ENCODE measurements around the gene SLC29A4. TPM values are rescaled to one million over a fixed set of nuclear protein-coding genes. Genes with fewer than 3 reads are reported as not detected.

SLC29A4 gene
- total and polyA plus RNA-seq, 4 donors = 1.7 to 13.9 (median 3.9) TPM

DNA sequence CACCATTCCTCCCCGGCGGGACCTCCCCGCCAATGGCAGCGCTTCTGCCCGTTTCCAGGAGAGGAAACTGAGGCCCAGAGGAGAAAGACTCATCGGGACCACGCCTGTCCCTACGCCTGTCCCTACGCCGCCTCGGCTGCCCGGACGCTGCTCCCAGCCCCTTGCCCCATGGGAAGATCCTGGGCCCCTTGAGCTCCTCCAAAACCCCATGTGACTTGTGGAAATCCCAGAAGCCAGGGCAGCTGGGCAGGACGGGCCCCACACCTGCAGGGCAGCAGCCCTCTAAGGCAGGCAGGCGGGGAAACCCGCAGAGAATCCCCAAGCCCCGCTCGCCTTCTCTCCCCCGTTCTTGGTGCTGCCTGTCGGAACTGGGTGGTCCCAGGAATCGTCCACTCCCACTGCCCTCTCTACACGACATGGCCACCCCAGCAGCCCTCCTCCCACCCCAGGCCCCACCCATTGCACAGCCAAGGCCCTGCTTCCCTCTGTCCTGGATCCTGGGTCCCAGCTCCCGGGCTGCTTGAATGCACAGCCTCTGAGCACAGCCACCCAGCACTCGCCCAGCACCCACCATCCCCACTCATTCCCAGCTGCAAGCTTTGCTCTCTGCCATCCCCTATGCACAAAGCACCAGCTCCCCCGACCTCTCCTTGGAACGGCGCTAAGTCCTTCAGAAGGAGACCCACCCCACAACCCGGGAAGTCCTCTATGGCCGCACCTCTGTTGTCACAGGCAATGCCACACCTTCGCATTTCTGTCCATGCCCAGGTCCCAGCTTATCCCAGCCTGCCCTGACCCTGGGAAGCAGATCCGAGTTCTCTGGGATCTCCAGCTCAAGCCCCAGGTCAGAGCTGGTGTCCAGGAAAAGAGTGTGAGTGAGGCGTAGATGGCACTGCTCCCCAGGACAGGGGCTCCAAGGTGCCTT, 50.6 kb downstream of the SLC29A4 start:
- no peak for DNase-seq (ENCODE audit: low spot score)

GRCh38 chr7:5334671-5335070, 51.9 kb downstream of the SLC29A4 start:
- Histone ChIP-seq H3K36me3 (ENCODE audit: control insufficient read depth in 4 of 4, insufficient read depth in 3 of 4, low read depth in 1 of 4, low read length in 3 of 4) (peaks cover 18 to 55% (median 30%) of the 10 kb centered on the region in 4 donors), H3K9me3 (ENCODE audit: control insufficient read depth in 4 of 4, low read length in 3 of 4) (no peaks in the 10 kb centered on the region), H3K27me3 (ENCODE audit: control insufficient read depth in 4 of 4, insufficient read depth in 4 of 4, low read length in 3 of 4) (no peaks in the 10 kb centered on the region), H3K27ac (ENCODE audit: low read depth in 1 of 2, low read length in 2 of 2) (no peak overlapping the region), H3K4me3 (ENCODE audit: low read depth in 1 of 3, low read length in 3 of 3) (no peak overlapping the region), H3K9ac (ENCODE audit: low read depth in 1 of 2, low read length in 2 of 2) (no peak overlapping the region), H3K4me1 (ENCODE audit: control insufficient read depth in 4 of 4, insufficient read depth in 4 of 4, low read length in 3 of 4) (no peaks in the 10 kb centered on the region)
- WGBS = 93% methylated on average over 8 of the region's 8 CpGs
- no peak for TF ChIP-seq FOXA2 (IDR thresholded peaks at IDR 0.05)
- TF ChIP-seq YY1 (IDR thresholded peaks at IDR 0.05) = no peak
- TF ChIP-seq REST (IDR thresholded peaks at IDR 0.05) = no peak
- no peak for TF ChIP-seq ZBTB33 (IDR thresholded peaks at IDR 0.05)
- TF ChIP-seq, protein P1, sequence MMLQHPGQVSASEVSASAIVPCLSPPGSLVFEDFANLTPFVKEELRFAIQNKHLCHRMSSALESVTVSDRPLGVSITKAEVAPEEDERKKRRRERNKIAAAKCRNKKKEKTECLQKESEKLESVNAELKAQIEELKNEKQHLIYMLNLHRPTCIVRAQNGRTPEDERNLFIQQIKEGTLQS (IDR thresholded peaks at IDR 0.05) = no peak
- no peak for TF ChIP-seq RXRA (IDR thresholded peaks at IDR 0.05)
- TF ChIP-seq HNF4A (conservative IDR thresholded peaks at IDR 0.05) = no peak
- no peak for TF ChIP-seq NR2F2 (IDR thresholded peaks at IDR 0.05)
- no peak for DNase-seq (ENCODE audit: low spot score)

More for the DNA sequence above, 50.6 kb downstream of the SLC29A4 start:
- Histone ChIP-seq H3K9ac (ENCODE audit: low read depth in 1 of 2, low read length in 2 of 2) (no peak overlapping the region), H3K4me3 (ENCODE audit: low read depth in 1 of 3, low read length in 3 of 3) (no peak overlapping the region), H3K36me3 (ENCODE audit: control insufficient read depth in 4 of 4, insufficient read depth in 3 of 4, low read depth in 1 of 4, low read length in 3 of 4) (peaks cover 23 to 55% (median 30%) of the 10 kb centered on the region in 4 donors), H3K27ac (ENCODE audit: low read depth in 1 of 2, low read length in 2 of 2) (no peak overlapping the region), H3K27me3 (ENCODE audit: control insufficient read depth in 4 of 4, insufficient read depth in 4 of 4, low read length in 3 of 4) (no peaks in the 10 kb centered on the region), H3K9me3 (ENCODE audit: control insufficient read depth in 4 of 4, low read length in 3 of 4) (no peaks in the 10 kb centered on the region), H3K4me1 (ENCODE audit: control insufficient read depth in 4 of 4, insufficient read depth in 4 of 4, low read length in 3 of 4) (no peaks in the 10 kb centered on the region)
- no peak for TF ChIP-seq FOXA2 (IDR thresholded peaks at IDR 0.05)
- no peak for TF ChIP-seq EGR1 (IDR thresholded peaks at IDR 0.05; ENCODE audit: low read depth in 2 of 2)
- no peak for TF ChIP-seq NR2F2 (IDR thresholded peaks at IDR 0.05)
- TF ChIP-seq, protein P1 (IDR thresholded peaks at IDR 0.05) = no peak
- TF ChIP-seq MAX (IDR thresholded peaks at IDR 0.05) = no peak
- WGBS = 92% methylated on average over 32 of the region's 32 CpGs
